T-helper 1 cell treated with Interleukin-12 subunit alpha and Interleukin-12 subunit beta and Interleukin-4 antibody, amounts not matched to agents 30 ng/mL and 1 ng/mL, for 36 hours (primary cell): ENCODE data around the gene ZNF605. TPM values are rescaled to one million over a fixed set of nuclear protein-coding genes. Genes with fewer than 3 reads are reported as not detected.
"Not testable (repeated sequence)": the region's sequence is repeated elsewhere in the genome, so short reads cannot be mapped to it uniquely, and the experiment has no call there.

Experiments
- intact Hi-C: fragments of 100-400 bp; cut with micrococcal nuclease; formaldehyde crosslinking; loops from one replicate; pipeline ENCODE4 v1.15.1; 2024
- total RNA-seq: library from RNA; stranded (reverse); gene quantifications from 2 replicates; pipeline ENCODE4 v1.2.3, GENCODE V29; 2022

The ZNF605 gene
- total RNA-seq, 1 donor from 2014 or later = 8.7 TPM

- intact Hi-C loops = loop anchor here (1.0 to 2.0 kb wide), 10 partner anchors 21 to 273 kb away; partner anchors contain the start of genes CHFR, PGAM5, ZNF10 and ZNF140
Observed at GRCh38 chr12:132908145-132909029, 47.7 kb downstream of the ZNF605 start.

- intact Hi-C loops = loop anchor here (1.0 to 2.0 kb wide), 9 partner anchors 20 to 274 kb away; partner anchors contain the start of genes CHFR, ZNF10, ZNF140 and ZNF26
Observed at GRCh38 chr12:132907789-132908144, 48.3 kb downstream of the ZNF605 start.

DNA sequence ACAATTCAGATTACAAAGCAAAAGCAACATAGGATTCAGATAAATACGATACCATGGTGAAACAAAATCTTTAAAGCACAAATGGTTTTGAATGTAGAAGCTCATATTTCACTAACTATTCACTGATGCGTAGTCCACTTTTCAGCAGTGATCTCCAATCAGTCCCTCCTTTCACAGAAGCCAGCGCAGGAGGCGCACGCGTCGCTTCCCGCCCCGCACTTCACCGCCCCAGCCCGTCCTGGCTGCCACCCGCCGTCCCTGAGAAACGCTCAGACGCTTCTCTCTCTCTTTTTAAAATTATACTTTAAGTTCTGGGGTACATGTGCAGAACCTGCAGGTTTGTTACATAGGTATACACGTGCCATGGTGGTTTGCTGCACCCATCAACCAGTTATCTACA is 48.9 kb downstream of the ZNF605 start:
- intact Hi-C loops = no loop called here

DNA sequence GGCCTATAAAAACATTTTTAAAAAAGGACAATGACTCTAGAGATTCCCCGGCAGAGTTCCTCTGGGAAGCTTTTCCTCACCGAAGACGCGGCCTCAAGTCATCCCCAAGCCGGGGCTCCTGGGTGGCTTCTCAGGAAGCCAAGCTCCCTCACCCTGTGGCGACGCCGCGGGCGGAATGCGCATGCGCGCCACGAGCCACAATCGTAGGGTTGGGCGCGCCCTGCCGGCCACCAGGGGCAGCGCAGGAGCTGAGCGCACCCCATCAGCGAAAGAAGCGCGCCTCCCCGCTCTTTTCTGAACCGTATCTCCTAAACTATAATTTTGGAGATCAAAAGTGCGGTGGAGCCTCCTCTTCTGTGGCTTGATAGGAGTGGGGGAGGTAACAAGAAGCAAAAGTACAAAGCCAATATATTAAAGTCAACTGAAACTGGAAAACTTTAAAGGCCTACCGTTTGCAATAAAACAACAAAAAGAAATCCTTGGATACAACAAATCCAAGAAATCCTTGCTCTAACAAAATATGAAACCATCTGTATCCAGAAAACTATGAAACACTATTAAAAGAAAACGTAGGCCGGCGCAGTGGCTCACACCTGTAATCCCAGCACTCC is 51.3 kb downstream of the ZNF605 start:
- intact Hi-C loops = loop anchor here (1.0 kb wide), 5 partner anchors 18 to 137 kb away; partner anchors contain the start of gene CHFR

DNA sequence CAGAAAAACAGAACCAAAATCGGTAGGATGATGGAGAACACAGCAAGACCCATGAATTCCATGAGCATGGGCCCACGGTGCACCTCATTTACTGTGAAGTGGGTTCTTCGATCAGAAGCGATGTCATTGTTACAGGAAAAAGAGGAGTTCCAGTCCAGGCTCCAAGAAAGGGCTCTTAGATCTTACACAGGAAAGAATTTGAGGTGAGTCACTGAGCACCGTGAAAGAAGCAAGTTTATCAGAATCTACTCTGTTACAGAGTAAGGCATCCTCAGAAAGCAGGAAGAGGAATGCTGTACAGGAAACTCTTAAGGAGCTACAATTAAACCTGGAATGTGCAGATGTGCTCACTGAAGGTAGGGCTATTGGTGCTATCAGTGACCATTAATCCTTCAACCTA is 57.1 kb downstream of the ZNF605 start:
- intact Hi-C loops = no loop called here

GRCh38 chr12:132888852-132889251 is 67.3 kb downstream of the ZNF605 start:
- intact Hi-C loops = loop anchor here (1.0 kb wide), 1 partner anchor 292 kb away; the partner anchor contains the start of gene ZNF268

GRCh38 chr12:132887513-132888351 is 68.4 kb downstream of the ZNF605 start, which contains the start of gene CHFR:
TSS of gene CHFR (minus strand) at chr12:132887605. CDS start at chr12:132887328, 277 bp downstream.
- intact Hi-C loops = loop anchor here (1.0 to 2.0 kb wide), 13 partner anchors 15 to 294 kb away; partner anchors contain the start of genes PGAM5, POLE, PXMP2 and ZNF10

DNA sequence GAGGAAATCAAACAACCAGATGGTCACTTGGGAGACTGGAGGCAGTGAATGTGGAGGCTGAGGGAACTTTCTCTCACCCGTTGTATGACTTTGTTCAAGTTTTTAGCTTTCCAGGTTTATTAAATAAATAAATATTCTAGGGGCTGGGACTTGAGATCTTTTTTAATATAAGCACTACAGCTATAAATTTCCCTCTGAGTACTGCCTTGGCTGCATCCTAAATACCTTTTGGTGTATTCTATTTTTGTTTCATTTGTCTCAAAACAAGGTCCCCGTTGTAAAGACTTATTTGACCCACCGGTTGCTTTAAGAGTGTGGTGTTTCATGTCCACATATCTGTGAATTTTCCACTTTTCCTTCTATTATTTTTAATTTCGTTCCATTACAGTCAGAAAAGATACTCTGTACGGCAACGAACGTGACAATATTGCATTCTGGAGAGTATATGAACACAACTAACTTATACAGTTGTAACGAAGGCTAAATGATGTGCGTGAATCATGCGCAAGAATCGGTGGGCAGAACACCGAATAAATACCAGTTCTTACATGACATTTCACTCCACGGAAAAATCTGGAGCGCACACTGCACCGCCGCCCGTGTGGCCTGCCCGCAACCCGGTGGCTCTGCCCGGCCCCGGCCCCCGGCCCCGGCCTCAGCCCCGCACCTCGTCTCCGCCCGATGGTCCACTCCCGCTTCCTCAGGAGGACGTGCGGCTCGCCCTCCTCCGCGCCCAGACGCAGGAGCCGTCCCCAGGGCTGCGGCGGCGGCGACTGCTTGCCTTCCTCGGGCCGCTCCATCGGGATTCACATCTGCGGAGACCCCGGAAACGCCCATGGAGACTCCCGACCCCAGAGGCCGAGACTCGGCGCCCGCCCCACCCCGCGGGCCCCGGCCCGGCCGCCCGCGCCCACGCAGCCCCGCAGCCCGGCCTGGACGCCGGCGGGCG is 69.3 kb downstream of the ZNF605 start:
- intact Hi-C loops = loop anchor here (1.0 to 2.0 kb wide), 12 partner anchors 14 to 243 kb away; partner anchors contain the start of genes PGAM5, POLE, PXMP2 and ZNF10

DNA sequence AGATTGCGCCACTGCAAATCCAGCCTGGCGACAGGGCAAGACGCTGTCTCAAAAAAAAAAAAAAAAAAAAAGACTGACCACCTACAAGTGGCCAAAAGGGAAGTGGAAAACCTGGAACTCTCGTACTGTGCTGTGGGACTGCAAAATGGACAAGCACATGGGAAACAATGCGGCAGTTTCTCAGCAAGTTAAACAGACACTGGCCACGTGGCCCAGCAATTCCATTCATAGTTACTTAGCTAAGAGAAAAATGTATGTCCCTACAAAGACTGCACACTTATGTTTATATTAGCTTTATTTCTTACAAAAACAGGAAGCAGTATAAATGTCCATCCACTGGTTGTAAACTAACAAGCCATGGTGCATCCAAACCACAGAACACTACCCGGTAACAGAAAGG is 74.3 kb downstream of the ZNF605 start:
- intact Hi-C loops = no loop called here

DNA sequence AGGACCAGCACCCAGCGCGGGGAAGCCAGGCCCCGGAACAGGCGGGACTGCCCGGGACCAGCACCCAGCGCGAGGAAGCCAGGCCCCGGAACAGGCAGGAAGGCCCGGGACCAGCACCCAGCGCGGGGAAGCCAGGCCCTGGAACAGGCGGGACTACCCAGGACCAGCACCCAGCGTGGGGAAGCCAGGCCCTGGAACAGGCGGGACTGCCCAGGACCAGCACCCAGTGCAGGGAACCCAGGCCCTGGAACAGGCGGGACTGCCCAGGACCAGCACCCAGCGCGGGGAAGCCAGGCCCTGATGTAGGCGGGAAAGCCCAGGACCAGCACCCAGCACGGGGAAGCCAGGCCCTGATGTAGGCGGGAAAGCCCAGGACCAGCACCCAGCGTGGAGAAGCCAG is 81.5 kb downstream of the ZNF605 start:
- intact Hi-C loops = not testable (repeated sequence)

GRCh38 chr12:132874175-132874574 is 81.9 kb downstream of the ZNF605 start:
- intact Hi-C loops = no loop called here

GRCh38 chr12:132873724-132874123 is 82.4 kb downstream of the ZNF605 start:
- intact Hi-C loops = loop anchor here (1.0 to 2.0 kb wide), 3 partner anchors 13 to 39 kb away; partner anchors contain the start of gene CHFR

- intact Hi-C loops = loop anchor here (1.0 to 2.0 kb wide), 3 partner anchors 14 to 38 kb away; partner anchors contain the start of gene CHFR
Observed at GRCh38 chr12:132872975-132873421, 83.1 kb downstream of the ZNF605 start.

DNA sequence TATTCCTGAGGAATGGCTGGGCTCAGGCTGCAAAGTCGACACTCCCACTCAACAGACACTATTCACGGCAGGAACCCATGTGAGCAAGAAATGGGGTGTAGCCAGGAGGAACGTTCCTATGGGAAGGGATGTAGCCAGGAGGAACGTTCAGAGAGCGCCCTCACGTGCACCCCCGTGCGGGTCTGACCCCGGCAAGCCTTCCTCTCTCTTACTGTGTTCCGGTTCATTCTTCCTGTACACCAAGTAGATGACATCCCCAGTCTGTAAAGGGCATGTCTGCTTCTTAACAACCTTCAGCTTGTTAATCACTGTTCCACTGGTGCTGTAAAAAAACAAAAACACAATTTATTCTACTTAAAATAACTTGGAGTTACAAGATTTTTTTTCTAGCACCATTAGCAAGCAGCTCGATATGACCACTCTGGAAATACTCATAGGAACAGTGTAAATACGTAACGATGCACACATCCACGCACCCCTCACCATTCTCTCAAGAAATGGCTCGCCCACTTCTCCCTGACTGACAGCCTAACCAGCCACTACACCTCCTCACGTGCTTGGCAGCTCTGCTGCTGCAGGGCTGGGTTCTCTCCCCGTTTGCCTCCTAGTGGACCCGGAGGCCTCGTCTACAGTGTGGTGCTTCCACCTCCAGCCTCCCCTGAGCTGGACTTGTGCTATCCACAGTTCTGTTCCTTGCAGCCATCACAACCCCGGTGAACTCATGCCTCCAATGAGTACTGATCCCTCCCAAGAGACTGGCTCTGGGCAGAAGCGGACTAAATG is 83.8 kb downstream of the ZNF605 start:
- intact Hi-C loops = loop anchor here (2.0 kb wide), 2 partner anchors 15 to 37 kb away; partner anchors contain the start of gene CHFR

DNA sequence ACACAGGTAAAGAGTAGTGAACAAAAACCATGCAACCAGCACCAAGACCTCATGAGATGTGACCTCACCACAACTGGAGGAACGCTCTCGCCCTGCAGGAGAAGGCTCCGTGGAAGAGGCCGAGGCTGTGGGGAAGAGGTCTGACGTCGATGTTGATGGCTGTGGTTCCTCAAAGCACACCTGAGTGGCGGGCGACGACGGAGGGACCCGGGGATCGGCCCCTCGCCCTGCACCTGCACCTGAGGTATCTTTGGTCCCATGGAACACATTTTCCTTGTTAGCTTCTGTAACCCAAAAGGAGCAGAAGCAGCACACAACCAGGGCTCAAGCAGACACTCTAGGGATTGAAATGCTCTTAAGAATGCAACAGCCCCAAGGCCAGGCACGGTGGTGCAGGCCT is 86.6 kb downstream of the ZNF605 start:
- intact Hi-C loops = no loop called here
